GM23338 (cell line): ENCODE data around the gene MLPH. TPM values are rescaled to one million over a fixed set of nuclear protein-coding genes. Genes with fewer than 3 reads are reported as not detected.
A peak's percentile ranks its signal among the peaks of the same experiment; 100 is the strongest.

Source experiments
- ATAC-seq: fragments of 200-7000 bp; cut with Tn5 transposase; 3 replicates; pipeline ENCODE4 v1.9.1; 2020
- DNase-seq: peaks from one replicate; pipeline ENCODE4 v3.0.0-alpha.2; 2015; ENCODE audit warnings: low spot score
- H2AFZ ChIP-seq: fragments of 200-600 bp; sonication (generic); 2 replicates; pipeline ENCODE4 v1.8.0; 2016; ENCODE audit warnings: antibody characterized with exemption, mild to moderate bottlenecking, moderate library complexity
- H3F3A ChIP-seq: fragments of 200-600 bp; sonication (generic); replicated peaks from 2 replicates; pipeline ENCODE4 v1.8.0; 2017; ENCODE audit warnings: antibody characterized with exemption, mixed run types, low read depth
- H3K27ac ChIP-seq: fragments of 200-600 bp; sonication (generic); 2 replicates; pipeline ENCODE4 v1.6.1; 2016; ENCODE audit warnings: low read depth
- H3K27me3 ChIP-seq: fragments of 200-600 bp; sonication (generic); 2 replicates; pipeline ENCODE4 v1.8.0; 2016; ENCODE audit warnings: mild to moderate bottlenecking, mixed run types, moderate library complexity; ENCODE audit not compliant: insufficient read depth
- H3K36me3 ChIP-seq: fragments of 200-600 bp; sonication (generic); 2 replicates; pipeline ENCODE4 v1.8.0; 2016; ENCODE audit warnings: mild to moderate bottlenecking; ENCODE audit not compliant: insufficient read depth
- H3K4me1 ChIP-seq: fragments of 200-600 bp; sonication (generic); 2 replicates; pipeline ENCODE4 v1.8.0; 2016; ENCODE audit warnings: mild to moderate bottlenecking, moderate library complexity; ENCODE audit not compliant: insufficient read depth
- H3K4me2 ChIP-seq: fragments of 200-600 bp; sonication (generic); 2 replicates; pipeline ENCODE4 v1.7.1; 2017; ENCODE audit warnings: mixed run types
- H3K4me3 ChIP-seq: fragments of 200-600 bp; sonication (generic); 2 replicates; pipeline ENCODE4 v1.6.1; 2016; ENCODE audit warnings: mixed run types
- H3K79me2 ChIP-seq: fragments of 200-600 bp; sonication (generic); replicated peaks from 2 replicates; pipeline ENCODE4 v1.8.0; 2017; ENCODE audit warnings: mild to moderate bottlenecking; ENCODE audit not compliant: insufficient read depth
- H3K9me2 ChIP-seq: fragments of 200-600 bp; sonication (generic); 2 replicates; pipeline ENCODE4 v1.8.0; 2017; ENCODE audit not compliant: insufficient read depth
- H4K20me1 ChIP-seq: fragments of 200-600 bp; sonication (generic); replicated peaks from 2 replicates; pipeline ENCODE4 v1.8.0; 2017; ENCODE audit warnings: mild to moderate bottlenecking; ENCODE audit not compliant: insufficient read depth
- H3K27ac Mint-ChIP-seq: 2 replicates; pipeline ENCODE4 v1.8.0; 2020; ENCODE audit warnings: inconsistent platforms, mild to moderate bottlenecking, moderate library complexity, mixed read lengths
- H3K27me3 Mint-ChIP-seq: 3 replicates; pipeline ENCODE4 v1.8.0; 2022; ENCODE audit warnings: low read depth, mild to moderate bottlenecking, moderate library complexity, mixed read lengths, inconsistent platforms; ENCODE audit not compliant: insufficient read depth, poor library complexity
- H3K36me3 Mint-ChIP-seq: 3 replicates; pipeline ENCODE4 v1.8.0; 2021; ENCODE audit warnings: low read depth, mild to moderate bottlenecking, inconsistent platforms, moderate library complexity, mixed read lengths
- H3K4me1 Mint-ChIP-seq: 3 replicates; pipeline ENCODE4 v1.8.0; 2020; ENCODE audit warnings: mild to moderate bottlenecking, inconsistent platforms, mixed read lengths
- H3K4me3 Mint-ChIP-seq: 3 replicates; pipeline ENCODE4 v1.8.0; 2021; ENCODE audit warnings: moderate library complexity, mild to moderate bottlenecking, inconsistent platforms, mixed read lengths
- H3K9me3 Mint-ChIP-seq: 3 replicates; pipeline ENCODE4 v1.8.0; 2020; ENCODE audit warnings: moderate library complexity, mild to moderate bottlenecking, inconsistent platforms, mixed read lengths
- CREB1 ChIP-seq: fragments of 250-450 bp; sonication (Bioruptor Pico); IDR thresholded peaks from 2 replicates; pipeline ENCODE4 v1.5.0; 2020; ENCODE audit warnings: low read depth, mild to moderate bottlenecking, moderate library complexity
- ETS1 ChIP-seq: IDR thresholded peaks from 2 replicates; pipeline ENCODE4 v1.6.1; 2016; ENCODE audit warnings: antibody characterized with exemption
- EZH2phosphoT487 ChIP-seq: fragments of 200-600 bp; sonication (generic); IDR thresholded peaks from one replicate; pipeline ENCODE4 v1.8.1; 2018; ENCODE audit warnings: antibody characterized with exemption; ENCODE audit not compliant: unreplicated experiment
- JUNB ChIP-seq: IDR thresholded peaks from one replicate; pipeline ENCODE4 v1.6.1; 2016; ENCODE audit warnings: antibody characterized with exemption; ENCODE audit not compliant: unreplicated experiment
- STAT1 ChIP-seq: IDR thresholded peaks from one replicate; pipeline ENCODE4 v1.6.1; 2016; ENCODE audit warnings: antibody characterized with exemption; ENCODE audit not compliant: unreplicated experiment
- ZNF114 ChIP-seq: fragments of 250-450 bp; sonication (Bioruptor Pico); IDR thresholded peaks from 2 replicates; pipeline ENCODE4 v1.5.0; 2020; ENCODE audit warnings: mild to moderate bottlenecking, moderate library complexity
- polyA plus RNA-seq: library from polyadenylated mRNA; unstranded; fragments of >200 nt; fragmentation: Nextera tagmentation; extraction: Ambion mirVana; gene quantifications from 2 replicates; pipeline ENCODE4 v1.2.1, GENCODE V29; 2016
- total RNA-seq: library from RNA; depleted of rRNA; stranded (reverse); fragments of >200 nt; shearing (Covaris generic); gene quantifications from 2 replicates; pipeline ENCODE4 v1.2.3, GENCODE V29; 2014
- TF ChIP-seq, protein P1 (sequence below): fragments of 250-450 bp; sonication (Bioruptor Pico); IDR thresholded peaks from 2 replicates; pipeline ENCODE4 v1.5.0; 2020; ENCODE audit warnings: mild to moderate bottlenecking, moderate library complexity
- TF ChIP-seq, protein P2 (sequence below), 2 experiments: fragments of 200-600 bp in 1 of 2; sonication (generic) in 1 of 2; conservative IDR thresholded peaks; 2 replicates each; pipeline versions ENCODE4 v1.5.1 to v1.6.1; 2016 to 2017; ENCODE audit warnings: antibody characterized with exemption in 2 of 2, low read depth in 2 of 2, mild to moderate bottlenecking in 2 of 2, moderate library complexity in 1 of 2

The MLPH gene
- total and polyA plus RNA-seq, 2 experiments from 2014 or later: 13.6 to 16.5 TPM

GRCh38 chr2:237571551-237571950 is 84.5 kb downstream of the MLPH start (continued):
- TF ChIP-seq, protein P1, sequence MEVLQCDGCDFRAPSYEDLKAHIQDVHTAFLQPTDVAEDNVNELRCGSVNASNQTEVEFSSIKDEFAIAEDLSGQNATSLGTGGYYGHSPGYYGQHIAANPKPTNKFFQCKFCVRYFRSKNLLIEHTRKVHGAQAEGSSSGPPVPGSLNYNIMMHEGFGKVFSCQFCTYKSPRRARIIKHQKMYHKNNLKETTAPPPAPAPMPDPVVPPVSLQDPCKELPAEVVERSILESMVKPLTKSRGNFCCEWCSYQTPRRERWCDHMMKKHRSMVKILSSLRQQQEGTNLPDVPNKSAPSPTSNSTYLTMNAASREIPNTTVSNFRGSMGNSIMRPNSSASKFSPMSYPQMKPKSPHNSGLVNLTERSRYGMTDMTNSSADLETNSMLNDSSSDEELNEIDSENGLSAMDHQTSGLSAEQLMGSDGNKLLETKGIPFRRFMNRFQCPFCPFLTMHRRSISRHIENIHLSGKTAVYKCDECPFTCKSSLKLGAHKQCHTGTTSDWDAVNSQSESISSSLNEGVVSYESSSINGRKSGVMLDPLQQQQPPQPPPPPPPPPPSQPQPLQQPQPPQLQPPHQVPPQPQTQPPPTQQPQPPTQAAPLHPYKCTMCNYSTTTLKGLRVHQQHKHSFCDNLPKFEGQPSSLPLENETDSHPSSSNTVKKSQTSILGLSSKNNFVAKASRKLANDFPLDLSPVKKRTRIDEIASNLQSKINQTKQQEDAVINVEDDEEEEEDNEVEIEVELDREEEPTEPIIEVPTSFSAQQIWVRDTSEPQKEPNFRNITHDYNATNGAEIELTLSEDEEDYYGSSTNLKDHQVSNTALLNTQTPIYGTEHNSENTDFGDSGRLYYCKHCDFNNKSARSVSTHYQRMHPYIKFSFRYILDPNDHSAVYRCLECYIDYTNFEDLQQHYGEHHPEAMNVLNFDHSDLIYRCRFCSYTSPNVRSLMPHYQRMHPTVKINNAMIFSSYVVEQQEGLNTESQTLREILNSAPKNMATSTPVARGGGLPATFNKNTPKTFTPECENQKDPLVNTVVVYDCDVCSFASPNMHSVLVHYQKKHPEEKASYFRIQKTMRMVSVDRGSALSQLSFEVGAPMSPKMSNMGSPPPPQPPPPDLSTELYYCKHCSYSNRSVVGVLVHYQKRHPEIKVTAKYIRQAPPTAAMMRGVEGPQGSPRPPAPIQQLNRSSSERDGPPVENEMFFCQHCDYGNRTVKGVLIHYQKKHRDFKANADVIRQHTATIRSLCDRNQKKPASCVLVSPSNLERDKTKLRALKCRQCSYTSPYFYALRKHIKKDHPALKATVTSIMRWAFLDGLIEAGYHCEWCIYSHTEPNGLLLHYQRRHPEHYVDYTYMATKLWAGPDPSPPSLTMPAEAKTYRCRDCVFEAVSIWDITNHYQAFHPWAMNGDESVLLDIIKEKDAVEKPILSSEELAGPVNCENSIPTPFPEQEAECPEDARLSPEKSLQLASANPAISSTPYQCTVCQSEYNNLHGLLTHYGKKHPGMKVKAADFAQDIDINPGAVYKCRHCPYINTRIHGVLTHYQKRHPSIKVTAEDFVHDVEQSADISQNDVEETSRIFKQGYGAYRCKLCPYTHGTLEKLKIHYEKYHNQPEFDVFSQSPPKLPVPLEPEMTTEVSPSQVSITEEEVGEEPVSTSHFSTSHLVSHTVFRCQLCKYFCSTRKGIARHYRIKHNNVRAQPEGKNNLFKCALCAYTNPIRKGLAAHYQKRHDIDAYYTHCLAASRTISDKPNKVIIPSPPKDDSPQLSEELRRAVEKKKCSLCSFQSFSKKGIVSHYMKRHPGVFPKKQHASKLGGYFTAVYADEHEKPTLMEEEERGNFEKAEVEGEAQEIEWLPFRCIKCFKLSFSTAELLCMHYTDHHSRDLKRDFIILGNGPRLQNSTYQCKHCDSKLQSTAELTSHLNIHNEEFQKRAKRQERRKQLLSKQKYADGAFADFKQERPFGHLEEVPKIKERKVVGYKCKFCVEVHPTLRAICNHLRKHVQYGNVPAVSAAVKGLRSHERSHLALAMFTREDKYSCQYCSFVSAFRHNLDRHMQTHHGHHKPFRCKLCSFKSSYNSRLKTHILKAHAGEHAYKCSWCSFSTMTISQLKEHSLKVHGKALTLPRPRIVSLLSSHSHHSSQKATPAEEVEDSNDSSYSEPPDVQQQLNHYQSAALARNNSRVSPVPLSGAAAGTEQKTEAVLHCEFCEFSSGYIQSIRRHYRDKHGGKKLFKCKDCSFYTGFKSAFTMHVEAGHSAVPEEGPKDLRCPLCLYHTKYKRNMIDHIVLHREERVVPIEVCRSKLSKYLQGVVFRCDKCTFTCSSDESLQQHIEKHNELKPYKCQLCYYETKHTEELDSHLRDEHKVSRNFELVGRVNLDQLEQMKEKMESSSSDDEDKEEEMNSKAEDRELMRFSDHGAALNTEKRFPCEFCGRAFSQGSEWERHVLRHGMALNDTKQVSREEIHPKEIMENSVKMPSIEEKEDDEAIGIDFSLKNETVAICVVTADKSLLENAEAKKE: no peak
- TF ChIP-seq EZH2phosphoT487 (no peak), CREB1 (CRISPR knock-in tag) (no peak), JUNB (no peak), ZNF114 (CRISPR knock-in tag) (no peak), ETS1 (no peak)

DNA sequence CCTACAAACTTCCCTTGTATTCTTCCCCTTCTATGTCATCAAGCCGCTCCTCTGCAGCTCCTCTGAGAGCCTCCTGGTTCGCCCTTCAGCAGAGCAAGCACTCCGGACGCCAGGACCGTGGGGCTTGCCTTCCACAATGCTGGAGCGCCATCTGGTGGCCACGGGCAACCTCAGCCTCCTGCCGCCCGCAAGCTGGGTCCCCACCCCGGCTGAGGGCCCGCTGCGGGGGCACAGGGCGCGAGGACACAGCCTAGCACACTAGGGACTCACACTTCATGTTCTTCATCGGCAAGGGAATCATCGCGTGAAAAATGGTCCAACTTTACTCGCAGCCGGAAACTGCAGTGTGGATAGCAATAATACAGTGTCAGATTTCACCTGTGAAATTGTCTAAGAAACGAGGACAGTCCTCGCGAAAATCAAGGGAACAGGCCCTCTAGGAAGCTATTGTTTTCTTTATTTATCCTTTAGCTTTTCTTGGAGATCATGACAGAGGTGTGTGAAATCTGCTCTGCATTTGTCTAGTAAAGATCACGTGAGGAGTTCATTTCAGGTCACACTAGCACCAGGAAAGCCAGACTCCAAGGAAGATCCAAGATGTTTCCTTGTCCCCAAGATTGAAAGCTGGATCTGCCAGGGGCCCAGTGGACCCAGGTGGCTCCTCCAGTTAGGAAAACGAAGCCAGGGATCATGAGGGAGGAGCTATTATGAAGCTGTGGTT is 85.1 kb downstream of the MLPH start:
- H3F3A ChIP-seq: no peaks in the 10 kb centered on the region
- no peak overlapping the region for H3K4me3 ChIP-seq
- Mint-ChIP-seq H3K27ac (no peak overlapping the region), H3K9me3 (peaks cover 4% of the 10 kb centered on the region; the same call in 1 of the 3 replicates), H3K36me3 (peaks cover 5% of the 10 kb centered on the region; the same call in 2 of the 3 replicates), H3K4me3 (no peak overlapping the region), H3K27me3 (peaks cover 7% of the 10 kb centered on the region), H3K4me1 (peaks cover 18% of the 10 kb centered on the region)
- ATAC-seq (peak; percentile 96), DNase-seq (peak; percentile 97)
- H3K4me1 ChIP-seq: peaks cover 6% of the 10 kb centered on the region; the same call in 1 of the 2 replicates
- H4K20me1 ChIP-seq: no peaks in the 10 kb centered on the region
- no peaks in the 10 kb centered on the region for H3K79me2 ChIP-seq
- no peaks in the 10 kb centered on the region for H3K27me3 ChIP-seq
- no peak overlapping the region for H3K4me2 ChIP-seq
- H3K9me2 ChIP-seq: no peaks in the 10 kb centered on the region
- no peaks in the 10 kb centered on the region for H3K36me3 ChIP-seq
- TF ChIP-seq ZNF114 (CRISPR knock-in tag) (no peak), STAT1 (no peak)
- TF ChIP-seq, protein P2, sequence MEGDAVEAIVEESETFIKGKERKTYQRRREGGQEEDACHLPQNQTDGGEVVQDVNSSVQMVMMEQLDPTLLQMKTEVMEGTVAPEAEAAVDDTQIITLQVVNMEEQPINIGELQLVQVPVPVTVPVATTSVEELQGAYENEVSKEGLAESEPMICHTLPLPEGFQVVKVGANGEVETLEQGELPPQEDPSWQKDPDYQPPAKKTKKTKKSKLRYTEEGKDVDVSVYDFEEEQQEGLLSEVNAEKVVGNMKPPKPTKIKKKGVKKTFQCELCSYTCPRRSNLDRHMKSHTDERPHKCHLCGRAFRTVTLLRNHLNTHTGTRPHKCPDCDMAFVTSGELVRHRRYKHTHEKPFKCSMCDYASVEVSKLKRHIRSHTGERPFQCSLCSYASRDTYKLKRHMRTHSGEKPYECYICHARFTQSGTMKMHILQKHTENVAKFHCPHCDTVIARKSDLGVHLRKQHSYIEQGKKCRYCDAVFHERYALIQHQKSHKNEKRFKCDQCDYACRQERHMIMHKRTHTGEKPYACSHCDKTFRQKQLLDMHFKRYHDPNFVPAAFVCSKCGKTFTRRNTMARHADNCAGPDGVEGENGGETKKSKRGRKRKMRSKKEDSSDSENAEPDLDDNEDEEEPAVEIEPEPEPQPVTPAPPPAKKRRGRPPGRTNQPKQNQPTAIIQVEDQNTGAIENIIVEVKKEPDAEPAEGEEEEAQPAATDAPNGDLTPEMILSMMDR (conservative IDR thresholded peaks at IDR 0.05; ENCODE audit: low read depth in 2 of 2): peak; percentile 93 to 100
- H2AFZ ChIP-seq: 0 out of 2 replicates have a peak overlapping the region, but pooled peaks have one; percentile 19
- H3K27ac ChIP-seq: no peak overlapping the region
